DND-41 (cell line): ENCODE results near the gene FCGR1A.
"Not testable (repeated sequence)": the region's sequence is repeated elsewhere in the genome, so short reads cannot be mapped to it uniquely, and the experiment has no call there.

Experiments used
- EZH2 ChIP-seq: IDR thresholded peaks from 3 replicates; pipeline ENCODE4 v1.6.1; 2012; ENCODE audit warnings: borderline replicate concordance, low read depth, mild to moderate bottlenecking, moderate library complexity, low read length, inconsistent platforms; ENCODE audit not compliant: severe bottlenecking
- TF ChIP-seq, protein P1 (sequence below): IDR thresholded peaks from 2 replicates; pipeline ENCODE4 v1.5.1; 2012; ENCODE audit warnings: borderline replicate concordance, low read length, moderate library complexity, mild to moderate bottlenecking; ENCODE audit not compliant: poor library complexity, severe bottlenecking; ENCODE audit errors: extremely low read depth

DNA sequence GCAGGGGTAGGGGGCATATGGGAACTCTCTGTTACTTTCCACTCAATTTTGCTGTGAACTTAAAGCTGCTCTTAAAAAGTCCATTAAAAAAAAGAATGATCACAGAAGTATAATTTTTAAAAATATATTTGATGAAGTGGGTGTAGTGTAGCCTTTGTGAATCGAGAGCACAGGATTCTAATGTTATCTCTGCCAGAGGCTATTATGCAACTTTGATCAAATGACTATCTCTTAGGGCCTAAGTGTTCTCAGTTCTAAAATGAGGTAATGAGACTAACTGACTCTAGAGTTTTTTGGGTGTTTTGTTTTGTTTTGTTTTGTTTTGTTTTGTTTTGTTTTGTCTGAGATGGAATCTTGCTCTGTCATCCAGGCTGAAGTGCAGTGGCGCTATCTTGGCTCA is 49.7 kb upstream of the FCGR1A start:
- TF ChIP-seq, protein P1, sequence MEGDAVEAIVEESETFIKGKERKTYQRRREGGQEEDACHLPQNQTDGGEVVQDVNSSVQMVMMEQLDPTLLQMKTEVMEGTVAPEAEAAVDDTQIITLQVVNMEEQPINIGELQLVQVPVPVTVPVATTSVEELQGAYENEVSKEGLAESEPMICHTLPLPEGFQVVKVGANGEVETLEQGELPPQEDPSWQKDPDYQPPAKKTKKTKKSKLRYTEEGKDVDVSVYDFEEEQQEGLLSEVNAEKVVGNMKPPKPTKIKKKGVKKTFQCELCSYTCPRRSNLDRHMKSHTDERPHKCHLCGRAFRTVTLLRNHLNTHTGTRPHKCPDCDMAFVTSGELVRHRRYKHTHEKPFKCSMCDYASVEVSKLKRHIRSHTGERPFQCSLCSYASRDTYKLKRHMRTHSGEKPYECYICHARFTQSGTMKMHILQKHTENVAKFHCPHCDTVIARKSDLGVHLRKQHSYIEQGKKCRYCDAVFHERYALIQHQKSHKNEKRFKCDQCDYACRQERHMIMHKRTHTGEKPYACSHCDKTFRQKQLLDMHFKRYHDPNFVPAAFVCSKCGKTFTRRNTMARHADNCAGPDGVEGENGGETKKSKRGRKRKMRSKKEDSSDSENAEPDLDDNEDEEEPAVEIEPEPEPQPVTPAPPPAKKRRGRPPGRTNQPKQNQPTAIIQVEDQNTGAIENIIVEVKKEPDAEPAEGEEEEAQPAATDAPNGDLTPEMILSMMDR, result not testable (repeated sequence)
- not testable (repeated sequence) for TF ChIP-seq EZH2
